NCI-H2227 treated with DMSO at 0.1 percent for 48 hours (cell line): ENCODE results near the gene USP8.
"Not testable (repeated sequence)": the region's sequence is repeated elsewhere in the genome, so short reads cannot be mapped to it uniquely, and the experiment has no call there.

Source experiments
- DNase-seq: peaks from one replicate; lab custom pipeline; 2025; lab: John Stamatoyannopoulos, UW

The USP8 gene

GRCh38 chr15:50424066-50424890 lies at the start of gene USP8:
TSS of gene USP8 (plus strand) at chr15:50424405. CDS start at chr15:50439074, 14,669 bp downstream.
- peak; percentile 91 for DNase-seq

GRCh38 chr15:50377867-50378751 lies 46.1 kb upstream of the USP8 start:
- no peak for DNase-seq

DNA sequence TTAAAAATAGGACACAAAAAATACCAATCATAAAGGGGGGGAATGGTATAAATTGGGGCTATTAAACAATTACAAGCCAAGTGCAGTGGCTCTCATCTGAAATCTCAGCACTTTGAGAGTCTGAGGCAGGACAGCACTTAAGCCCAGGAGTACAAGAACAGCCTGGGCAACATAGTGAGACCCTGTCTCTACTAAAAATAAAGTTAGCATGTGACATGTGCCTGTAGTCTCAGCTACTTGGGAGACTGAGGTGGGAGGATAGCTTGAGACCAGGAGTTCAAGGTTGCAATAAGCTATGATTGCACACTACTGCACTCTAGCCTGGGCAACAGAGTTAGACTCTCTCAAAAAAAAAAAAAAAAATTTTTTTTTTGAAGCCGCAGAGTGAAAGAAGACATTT lies 45.4 kb upstream of the USP8 start:
- DNase-seq = no peak

DNA sequence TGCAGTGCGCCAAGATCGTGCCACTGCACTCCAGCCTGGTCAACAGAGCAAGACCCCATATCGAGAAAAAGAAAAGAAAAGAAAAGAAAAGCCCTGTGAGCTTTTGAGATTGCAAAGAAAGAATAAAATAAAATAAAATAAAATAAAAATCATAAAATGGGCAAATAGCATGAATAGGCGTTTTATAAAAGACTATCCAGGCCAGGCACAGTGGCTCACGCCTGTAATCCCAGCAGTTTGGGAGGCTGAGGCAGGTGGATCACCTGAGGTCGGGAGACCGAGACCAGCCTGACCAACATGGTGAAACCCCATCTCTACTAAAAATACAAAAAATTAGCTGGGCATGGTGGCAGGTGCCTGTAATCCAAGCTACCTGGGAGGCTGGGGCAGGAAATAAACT lies 44.8 kb upstream of the USP8 start:
- not testable (repeated sequence) for DNase-seq

DNA sequence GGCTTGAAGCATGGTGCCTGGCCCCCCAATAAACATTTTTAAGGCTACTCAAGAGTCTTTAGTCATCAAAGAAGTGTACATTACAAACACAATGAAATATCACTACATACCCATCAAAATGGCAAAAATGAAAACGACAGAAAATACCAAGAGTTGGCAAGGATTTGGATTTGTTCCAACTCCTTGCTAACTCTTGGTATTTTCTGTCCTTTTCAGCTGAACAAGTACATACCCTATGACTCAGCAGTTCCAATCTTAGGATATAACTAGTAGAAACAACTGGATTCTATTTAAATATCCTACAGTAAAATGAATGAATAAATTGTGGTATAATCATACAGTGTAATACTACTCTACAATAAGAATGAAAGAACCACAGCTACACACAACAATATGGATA lies 44.1 kb upstream of the USP8 start:
- DNase-seq = no peak

GRCh38 chr15:50381438-50381837 lies 42.8 kb upstream of the USP8 start:
- no peak for DNase-seq

DNA sequence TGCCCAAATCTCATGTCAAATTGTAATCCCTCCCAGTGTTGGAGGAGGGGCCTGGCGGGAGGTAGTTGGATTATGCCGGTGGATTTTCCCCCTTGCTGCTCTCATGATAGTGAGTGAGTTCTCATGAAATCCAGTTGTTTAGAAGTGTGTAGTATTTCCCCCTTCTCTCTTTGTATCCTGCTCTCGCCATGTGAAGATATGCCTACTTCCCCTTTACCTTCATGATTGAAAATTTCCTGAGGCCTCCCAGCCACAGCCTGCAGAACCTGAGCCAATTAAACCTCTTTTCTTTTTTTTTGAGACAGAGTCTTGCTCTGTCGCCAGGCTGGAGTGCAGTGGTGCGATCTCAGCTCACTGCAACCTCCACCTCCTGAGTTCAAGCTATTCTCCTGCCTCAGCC lies 41.8 kb upstream of the USP8 start:
- not testable (repeated sequence) for DNase-seq

DNA sequence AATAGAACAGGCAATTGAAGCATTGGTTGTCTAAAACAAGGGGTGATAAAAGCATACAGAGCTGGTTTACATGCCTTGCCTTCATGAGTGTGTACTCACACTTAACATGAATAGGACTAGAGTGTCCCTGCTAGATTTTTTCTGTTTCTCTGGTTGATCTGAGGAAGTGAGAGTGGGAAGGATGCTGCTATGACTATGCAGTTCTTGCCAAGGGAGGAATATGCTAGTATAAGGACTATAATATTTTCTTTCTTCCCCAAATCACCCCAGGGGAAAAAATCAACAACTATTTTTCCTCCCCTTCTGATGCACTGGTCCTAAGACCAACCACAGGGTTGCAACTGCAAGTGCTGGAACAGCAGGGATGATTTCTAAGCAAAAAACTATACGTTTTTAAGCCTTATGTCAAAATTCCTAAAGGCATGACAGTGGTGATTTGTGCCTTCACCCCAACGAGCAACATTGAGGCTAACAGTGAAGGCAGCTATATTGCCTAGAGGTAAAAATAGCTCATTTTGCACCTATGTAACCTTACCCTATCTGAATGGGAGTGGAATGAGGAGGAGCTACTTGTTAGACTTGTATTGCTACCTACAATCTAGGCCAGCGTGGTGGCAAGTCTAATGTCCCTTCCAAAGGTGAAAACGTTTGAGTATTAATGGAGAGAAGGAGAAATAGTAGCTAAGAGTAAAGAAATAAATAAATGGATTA lies 33.5 kb upstream of the USP8 start:
- no peak for DNase-seq

GRCh38 chr15:50391561-50391960 lies 32.6 kb upstream of the USP8 start:
- DNase-seq = not testable (repeated sequence)

GRCh38 chr15:50411870-50412269 lies 12.3 kb upstream of the USP8 start:
- no peak for DNase-seq

DNA sequence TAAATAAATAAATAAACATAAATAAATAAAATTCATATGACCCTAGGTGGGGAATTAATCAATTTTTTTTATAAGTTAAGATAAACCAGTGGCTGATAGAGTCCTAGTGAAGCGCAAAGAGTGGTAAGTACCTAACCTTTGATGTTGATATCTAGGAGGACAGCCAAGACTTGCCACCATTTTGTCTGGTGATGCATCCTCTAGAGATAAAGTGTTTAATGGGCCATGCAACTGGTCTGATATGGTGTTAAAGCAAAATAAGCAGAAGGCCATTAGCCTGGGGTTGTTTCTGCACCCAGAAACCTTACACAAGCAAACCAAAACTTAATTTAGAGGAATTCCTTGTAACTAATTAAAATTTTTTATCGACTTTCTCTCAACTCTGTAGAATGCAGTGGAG lies 9.6 kb upstream of the USP8 start:
- DNase-seq = no peak

- DNase-seq = no peak
Observed at GRCh38 chr15:50415752-50416404, 8.3 kb upstream of the USP8 start.

DNA sequence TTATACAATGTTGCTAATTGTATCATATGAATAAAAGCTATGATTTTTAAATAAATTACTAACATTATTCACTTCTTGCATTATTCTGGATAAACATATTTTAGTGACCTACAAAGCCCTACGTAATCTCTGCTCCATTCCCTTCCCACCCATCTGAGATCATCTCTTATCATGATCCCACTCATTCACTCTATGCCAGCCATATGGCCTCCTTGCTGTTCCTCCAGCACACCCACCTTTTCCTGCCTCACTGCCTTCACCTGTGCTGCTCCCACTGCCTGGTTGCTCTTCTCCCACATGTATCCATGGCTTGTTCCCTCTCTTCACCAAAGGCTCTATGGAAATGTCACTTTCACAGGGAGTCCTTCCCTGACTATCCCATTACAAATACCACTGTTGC lies 7.3 kb upstream of the USP8 start:
- no peak for DNase-seq

DNA sequence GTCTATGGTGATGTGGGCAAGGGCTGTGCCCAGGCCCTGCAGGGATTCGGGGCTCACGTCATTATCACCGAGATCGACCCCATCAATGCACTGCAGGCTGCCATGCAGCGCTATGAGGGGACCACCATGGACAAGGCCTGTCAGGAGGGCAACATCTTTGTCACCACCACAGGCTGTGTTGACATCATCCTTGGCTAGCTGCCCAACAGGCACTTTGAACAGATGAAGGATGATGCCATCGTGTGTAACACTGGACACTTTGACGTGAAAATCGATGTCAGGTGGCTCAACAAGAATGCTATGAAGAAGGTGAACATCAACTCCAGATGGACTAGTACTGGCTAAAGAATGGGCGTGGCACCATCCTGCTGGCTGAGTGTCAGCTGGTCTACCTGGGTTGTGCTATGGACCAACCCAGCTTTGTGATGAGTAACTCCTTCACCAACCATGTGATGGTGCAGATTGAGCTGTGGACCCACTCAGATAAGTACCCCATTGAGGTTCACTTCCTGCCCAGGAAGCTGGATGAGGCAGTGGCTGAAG lies 6.1 kb upstream of the USP8 start:
- DNase-seq = no peak

- no peak for DNase-seq
Observed at GRCh38 chr15:50425219-50425618, 1.0 kb downstream of the USP8 start.

- DNase-seq = not testable (repeated sequence)
Observed at GRCh38 chr15:50425678-50426246, 1.6 kb downstream of the USP8 start.

- no peak for DNase-seq
Observed at GRCh38 chr15:50426428-50426827, 2.2 kb downstream of the USP8 start.

- no peak for DNase-seq
Observed at GRCh38 chr15:50431204-50431603, 7.0 kb downstream of the USP8 start.

DNA sequence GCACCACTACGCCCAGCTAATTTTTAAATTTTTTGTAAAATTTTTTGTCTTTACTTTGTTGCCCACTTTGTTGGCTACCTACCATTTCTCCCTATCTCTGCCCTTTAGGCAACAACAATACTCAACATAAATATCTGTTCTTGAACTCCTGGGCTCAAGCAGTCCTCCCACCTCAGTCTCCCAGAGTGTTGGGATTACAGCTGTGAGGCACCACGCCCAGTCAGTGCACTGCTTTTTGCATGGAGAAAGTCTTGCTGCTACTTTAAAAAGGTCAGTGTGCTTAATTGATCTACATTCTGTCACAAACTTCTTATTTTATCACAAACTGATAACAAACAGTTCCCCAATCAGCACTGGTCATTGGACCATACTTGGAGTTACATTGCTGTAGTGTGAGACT lies 8.0 kb downstream of the USP8 start:
- no peak for DNase-seq

DNA sequence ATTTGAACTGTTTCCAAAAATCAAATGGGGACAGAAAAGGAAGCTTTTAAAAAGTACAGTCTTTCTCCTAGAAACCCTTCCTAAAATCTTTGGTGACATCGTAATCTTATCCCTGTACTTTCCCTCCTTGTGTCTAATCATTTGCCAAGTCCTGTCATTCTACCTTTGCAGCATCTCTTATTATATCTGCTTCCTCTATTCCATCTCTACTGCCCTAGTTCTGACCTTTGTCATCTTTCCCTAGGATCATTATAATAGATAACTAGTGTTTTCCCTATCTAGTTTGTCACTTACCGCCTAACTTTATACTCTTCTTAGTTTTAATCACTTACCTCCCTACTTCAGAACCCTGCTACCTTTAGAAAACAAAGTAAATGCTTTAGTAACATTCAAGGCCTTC lies 11.6 kb downstream of the USP8 start:
- no peak for DNase-seq

DNA sequence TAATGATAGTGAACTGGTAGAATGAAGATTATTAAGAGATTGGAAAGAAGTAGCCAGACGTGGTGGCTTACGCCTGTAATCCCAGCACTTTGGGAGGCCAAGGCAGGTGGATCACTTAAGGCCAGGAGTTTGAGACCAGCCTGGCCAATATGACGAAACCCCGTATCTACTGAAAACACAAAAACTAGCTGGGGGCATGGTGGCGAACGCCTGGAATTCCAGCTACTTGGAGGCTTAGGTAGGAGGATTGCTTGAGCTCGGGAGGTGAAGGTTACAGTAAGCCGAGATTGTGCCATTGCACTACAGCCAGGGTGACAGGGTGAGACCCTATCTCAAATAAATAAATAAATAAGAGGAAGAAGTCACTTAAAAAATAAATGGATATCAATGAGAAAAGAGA lies 14.0 kb downstream of the USP8 start:
- no peak for DNase-seq
